Measurements from ENCODE around the gene FRYL. TPM values are rescaled to one million over a fixed set of nuclear protein-coding genes. Genes with fewer than 3 reads are reported as not detected.
"Not testable (repeated sequence)": the region's sequence is repeated elsewhere in the genome, so short reads cannot be mapped to it uniquely, and the experiment has no call there.

Gene FRYL
- total RNA-seq, 1 donor from 2014 or later: 22.9 TPM

- ATAC-seq: no peak
- no peak for DNase-seq (ENCODE audit: low spot score)
These were observed 75.8 kb downstream of the FRYL start for GRCh38 chr4:48704091-48704802.

- no peak for DNase-seq (ENCODE audit: low spot score)
- peak; percentile 28 for ATAC-seq
These were observed 80.6 kb downstream of the FRYL start for GRCh38 chr4:48699475-48699874.

- DNase-seq (ENCODE audit: low spot score) (peak; percentile 86), ATAC-seq (peak; percentile 95)
These were observed 81.8 kb downstream of the FRYL start for GRCh38 chr4:48698029-48698971.

GRCh38 chr4:48697516-48697915, 82.6 kb downstream of the FRYL start:
- not testable (repeated sequence) for ATAC-seq; DNase-seq (ENCODE audit: low spot score)

GRCh38 chr4:48694824-48695223, 85.3 kb downstream of the FRYL start:
- ATAC-seq (no peak), DNase-seq (ENCODE audit: low spot score) (no peak)

GRCh38 chr4:48693856-48694574, 86.1 kb downstream of the FRYL start:
- DNase-seq (ENCODE audit: low spot score): no peak
- ATAC-seq: no peak

- no peak for DNase-seq (ENCODE audit: low spot score)
- no peak for ATAC-seq
These were observed 87.2 kb downstream of the FRYL start for GRCh38 chr4:48692897-48693296.

- ATAC-seq (peak; percentile 76), DNase-seq (ENCODE audit: low spot score) (no peak)
These were observed 88.0 kb downstream of the FRYL start for GRCh38 chr4:48692044-48692443.

GRCh38 chr4:48688953-48689352, 91.1 kb downstream of the FRYL start:
- peak; percentile 53 for ATAC-seq
- no peak for DNase-seq (ENCODE audit: low spot score)

GRCh38 chr4:48687313-48688051, 92.6 kb downstream of the FRYL start:
- no peak for ATAC-seq
- DNase-seq (ENCODE audit: low spot score): no peak

- DNase-seq (ENCODE audit: low spot score) (no peak), ATAC-seq (no peak)
These were observed 93.7 kb downstream of the FRYL start for GRCh38 chr4:48686369-48686768.

- ATAC-seq: no peak
- DNase-seq (ENCODE audit: low spot score): no peak
These were observed 96.1 kb downstream of the FRYL start for GRCh38 chr4:48683784-48684666.

- not testable (repeated sequence) for DNase-seq (ENCODE audit: low spot score)
These were observed 97.2 kb downstream of the FRYL start for GRCh38 chr4:48682870-48683269.

GRCh38 chr4:48681856-48682255, 98.2 kb downstream of the FRYL start:
- no peak for DNase-seq (ENCODE audit: low spot score)

More at GRCh38 chr4:48682870-48683269, 97.2 kb downstream of the FRYL start:
- not testable (repeated sequence) for ATAC-seq

GRCh38 chr4:48680848-48681568, 99.1 kb downstream of the FRYL start:
- no peak for DNase-seq (ENCODE audit: low spot score)
- ATAC-seq: peak; percentile 63

More at GRCh38 chr4:48681856-48682255, 98.2 kb downstream of the FRYL start:
- peak; percentile 82 for ATAC-seq

- ATAC-seq: no peak
- DNase-seq (ENCODE audit: low spot score): no peak
These were observed 106.5 kb downstream of the FRYL start for GRCh38 chr4:48673537-48673936.

GRCh38 chr4:48670587-48670986, 109.5 kb downstream of the FRYL start:
- ATAC-seq: no peak

GRCh38 chr4:48669086-48669485, 111.0 kb downstream of the FRYL start:
- no peak for ATAC-seq
- no peak for DNase-seq (ENCODE audit: low spot score)

More at GRCh38 chr4:48670587-48670986, 109.5 kb downstream of the FRYL start:
- no peak for DNase-seq (ENCODE audit: low spot score)

Measured in left lobe of liver (tissue), 2 donors.